ENCODE measurements around the gene PTPRA.

GRCh38 chr20:3000852-3001523, 127.7 kb downstream of the PTPRA start:
- TF ChIP-seq CTCF (IDR thresholded peaks at IDR 0.05; ENCODE audit: low read depth, low read length) (peak; percentile 37), MYC (IDR thresholded peaks at IDR 0.05; ENCODE audit: low read depth, low read length) (0 out of 2 replicates have a peak, but pooled peaks have one; percentile 13)
